NCI-H2171 (cell line): ENCODE data around the gene COL9A2.

Experiments used
- DNase-seq: peaks from one replicate; lab custom pipeline; 2025; lab: John Stamatoyannopoulos, UW

Gene COL9A2

DNA sequence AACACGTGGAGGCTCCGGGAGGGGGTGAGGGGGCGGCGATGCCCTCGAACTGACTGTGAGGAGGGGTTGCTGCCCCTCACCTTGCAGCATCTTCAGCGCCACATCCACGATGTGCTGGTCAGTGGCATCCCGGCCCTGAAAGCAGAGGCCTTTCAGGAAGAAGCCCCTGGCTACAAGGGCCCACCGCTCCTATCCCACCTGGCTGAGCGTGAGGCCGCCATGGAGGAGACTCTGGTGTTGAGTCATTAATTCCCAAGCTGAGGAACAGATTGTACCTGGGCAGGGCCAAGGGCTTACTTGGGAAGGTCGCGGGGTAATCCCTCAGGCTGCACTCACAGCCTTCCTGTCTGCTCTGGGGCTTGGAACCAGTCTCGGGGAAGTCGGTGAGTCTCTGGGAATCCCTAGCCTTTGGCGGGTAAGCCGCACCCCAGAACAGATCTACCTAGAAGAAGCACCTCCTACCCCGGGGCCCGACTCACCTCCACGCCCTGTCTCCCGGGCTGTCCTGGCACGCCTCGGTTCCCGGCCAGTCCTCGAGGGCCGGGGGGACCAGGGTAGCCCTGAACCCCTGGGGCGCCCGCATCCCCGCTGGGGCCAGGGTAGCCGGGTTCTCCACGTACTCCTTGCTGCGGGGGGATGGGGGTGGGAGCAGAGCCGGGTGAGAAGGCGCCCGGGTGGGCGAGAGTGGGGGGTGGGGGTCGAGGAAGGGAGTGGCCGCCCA is 13.9 kb downstream of the COL9A2 start:
- no peak for DNase-seq

DNA sequence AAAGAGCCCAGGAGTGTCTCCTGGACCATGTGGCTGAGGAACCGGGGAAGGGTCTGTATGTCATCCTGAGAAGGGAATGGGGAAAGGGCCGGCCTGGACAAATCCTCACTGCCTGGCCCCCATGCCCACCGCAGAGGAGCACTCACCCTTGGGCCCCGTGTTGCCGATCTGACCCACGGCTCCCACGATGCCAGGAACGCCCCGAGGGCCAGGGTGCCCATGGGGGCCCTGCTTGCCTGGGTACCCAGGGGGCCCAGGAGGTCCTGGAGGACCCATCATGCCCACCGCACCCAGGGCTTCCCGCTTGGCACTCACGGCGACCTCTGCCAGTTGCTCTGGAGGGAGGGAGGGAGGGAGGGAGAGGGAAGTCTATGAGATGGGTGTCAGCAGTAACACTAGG is 14.6 kb downstream of the COL9A2 start:
- no peak for DNase-seq

DNA sequence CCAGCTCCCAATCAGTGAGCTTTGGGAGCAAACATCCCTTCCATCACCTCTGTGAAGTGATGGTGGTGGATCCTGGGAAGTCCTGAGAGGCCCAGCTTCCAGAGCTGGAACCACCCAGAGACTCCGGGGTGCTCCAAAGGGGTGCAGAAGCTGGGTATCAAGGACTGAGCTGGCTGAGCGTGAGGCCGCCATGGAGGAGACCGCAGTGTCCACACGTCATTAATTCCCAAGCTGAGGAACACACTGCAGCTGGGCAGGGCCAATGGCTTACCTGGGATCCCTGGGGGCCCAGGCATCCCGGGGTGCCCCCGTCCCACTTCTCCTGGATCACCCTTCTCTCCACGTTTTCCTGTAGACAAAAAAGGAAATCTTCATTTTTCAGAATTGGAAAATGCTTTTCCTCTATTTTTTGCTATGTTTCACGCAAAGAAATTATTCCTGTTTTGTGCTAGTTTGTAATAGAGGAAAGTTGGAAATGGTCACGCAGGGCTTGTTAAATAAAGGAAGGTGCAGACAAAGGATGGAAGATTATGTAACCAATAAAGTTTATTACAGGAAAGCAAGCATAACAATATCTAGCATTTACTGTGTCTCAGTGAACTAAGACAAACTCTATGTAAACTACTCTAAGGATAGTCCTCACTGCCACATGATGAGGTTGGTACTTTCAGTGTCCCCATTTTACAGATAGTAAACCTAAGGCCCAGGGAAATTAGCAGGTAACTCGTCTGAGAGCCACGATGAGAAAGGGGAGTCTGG is 15.4 kb downstream of the COL9A2 start:
- no peak for DNase-seq

DNA sequence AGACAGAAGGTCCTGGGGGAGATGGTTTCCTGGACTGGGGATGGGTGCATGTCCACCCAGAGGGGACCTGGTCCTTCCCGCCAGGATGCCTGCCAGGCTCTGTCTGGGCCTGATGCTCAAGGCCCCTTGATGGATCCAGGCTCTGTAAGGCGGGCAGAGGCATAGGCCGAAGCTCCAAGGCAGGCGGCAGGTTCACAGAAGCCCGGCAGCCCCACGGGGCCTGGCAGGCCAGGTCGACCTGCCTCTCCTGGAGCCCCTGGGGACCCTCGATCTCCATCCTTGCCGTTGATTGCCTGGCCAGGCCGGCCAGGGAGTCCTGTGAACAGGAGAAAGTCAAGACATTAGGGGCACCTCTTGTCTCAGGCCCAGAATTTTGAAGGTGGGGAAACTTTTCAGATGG is 16.0 kb downstream of the COL9A2 start:
- no peak for DNase-seq

DNA sequence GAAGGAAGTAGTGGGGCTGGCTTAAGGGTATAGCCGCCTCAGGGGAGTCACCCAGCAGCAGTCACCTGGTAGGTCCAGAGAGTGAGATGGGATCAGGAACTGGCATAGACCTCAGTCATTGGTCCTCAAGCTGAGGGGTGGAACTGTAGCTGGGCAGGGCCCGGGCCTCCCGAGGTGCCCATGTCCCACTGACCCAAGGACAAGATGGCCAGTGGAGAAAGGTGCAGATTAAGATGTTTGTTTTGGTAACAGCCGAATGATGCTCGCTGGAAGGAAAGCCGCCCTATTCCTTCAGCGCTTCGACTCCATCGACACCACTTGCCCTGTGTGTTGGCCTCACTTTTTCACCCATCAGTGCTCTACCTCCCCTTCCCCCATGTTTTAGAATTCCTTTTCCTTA is 16.4 kb downstream of the COL9A2 start:
- no peak for DNase-seq

DNA sequence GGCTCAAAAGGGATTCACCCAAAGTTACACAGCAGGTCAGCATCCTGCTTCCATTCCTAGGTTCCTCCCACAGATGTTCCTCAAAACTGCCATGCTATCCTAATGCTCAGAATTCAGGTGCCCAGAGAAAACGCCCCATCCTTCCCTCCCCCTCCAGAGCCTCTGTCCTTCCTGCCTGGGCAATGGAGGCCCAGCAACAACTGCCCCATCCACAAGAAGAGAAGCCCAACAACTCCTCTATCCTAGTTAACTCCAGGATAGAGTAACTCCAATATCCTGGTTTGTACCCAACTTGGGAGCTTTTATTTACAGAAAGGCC is 16.9 kb downstream of the COL9A2 start:
- no peak for DNase-seq

DNA sequence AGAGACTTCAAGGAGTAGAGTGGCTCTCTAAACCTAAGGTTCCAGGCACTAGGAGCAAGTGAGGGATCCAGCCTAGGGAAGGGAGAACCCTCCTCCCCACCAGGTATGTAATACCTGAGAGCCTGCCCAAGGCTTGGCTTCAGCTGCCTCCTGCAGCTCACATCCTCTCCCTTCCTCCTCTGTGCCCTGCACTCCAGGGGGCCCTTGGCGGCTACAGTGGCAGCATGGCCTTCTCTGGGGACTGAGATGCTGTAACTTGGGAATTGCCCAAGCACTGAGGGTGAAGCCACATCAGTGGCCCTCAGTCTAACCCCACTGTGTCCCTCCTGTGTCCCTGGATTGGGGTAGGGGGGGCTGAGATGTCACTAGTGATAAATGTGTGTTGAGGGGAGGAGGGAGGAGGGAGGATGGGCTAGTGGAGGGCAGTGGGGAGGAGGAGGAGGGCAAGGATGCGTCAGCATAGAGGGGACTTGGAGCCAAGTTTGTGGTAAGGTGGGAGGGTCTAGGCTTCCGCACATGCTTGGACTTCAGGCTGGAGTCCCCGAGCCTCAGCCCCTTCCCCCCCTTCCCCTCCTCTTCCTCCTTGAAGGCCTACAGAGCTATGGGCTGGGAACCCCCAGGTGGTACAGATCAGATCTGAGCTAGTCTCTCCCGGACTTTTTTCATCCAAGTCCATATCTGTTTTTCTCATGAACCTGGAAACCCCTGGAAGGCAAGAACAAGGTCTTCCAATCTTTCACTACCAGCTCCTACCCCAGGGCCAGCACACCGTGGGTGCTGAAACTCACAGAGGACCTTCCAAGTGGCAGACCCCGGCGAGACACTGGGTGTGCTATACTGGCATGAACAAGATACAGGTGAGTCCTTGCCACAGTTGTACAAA is 17.5 kb downstream of the COL9A2 start:
- DNase-seq, result no peak

DNA sequence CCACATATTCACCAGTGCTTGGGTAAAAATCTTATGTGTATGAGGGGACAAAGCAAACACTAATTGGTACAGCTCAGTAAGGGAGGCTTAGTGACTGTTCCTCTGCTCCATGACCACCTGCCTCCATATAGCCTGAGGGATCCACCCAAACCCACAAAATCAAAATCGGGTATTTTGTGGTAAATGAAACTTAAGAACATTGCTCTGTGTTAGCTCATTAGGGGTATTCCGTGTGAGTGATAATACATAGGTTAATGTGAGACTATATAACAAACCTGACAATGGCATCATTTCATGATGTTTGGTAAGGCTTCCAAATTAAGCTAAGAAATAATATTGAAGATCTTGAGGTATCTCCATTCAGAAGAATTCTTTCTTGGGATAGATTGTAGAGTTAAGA is 25.8 kb downstream of the COL9A2 start:
- no peak for DNase-seq

DNA sequence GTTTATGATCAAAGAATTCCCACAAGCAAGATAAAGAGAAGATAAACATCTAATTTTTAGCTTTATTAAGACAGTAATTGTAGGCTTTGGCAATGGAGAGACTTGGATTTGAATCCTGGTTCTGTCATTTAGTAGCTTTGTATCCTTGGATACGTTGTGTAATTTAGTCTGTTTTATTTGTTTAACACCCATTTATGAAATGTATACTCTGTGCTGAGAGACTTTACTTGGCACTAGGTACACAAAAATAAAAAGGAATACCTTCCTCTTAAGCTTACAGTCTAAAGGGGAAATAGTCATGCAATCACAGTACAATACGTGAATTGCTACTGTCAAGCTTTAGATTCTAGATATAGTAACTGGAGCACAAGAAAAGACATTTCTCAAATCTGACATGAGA is 35.2 kb downstream of the COL9A2 start:
- no peak for DNase-seq

DNA sequence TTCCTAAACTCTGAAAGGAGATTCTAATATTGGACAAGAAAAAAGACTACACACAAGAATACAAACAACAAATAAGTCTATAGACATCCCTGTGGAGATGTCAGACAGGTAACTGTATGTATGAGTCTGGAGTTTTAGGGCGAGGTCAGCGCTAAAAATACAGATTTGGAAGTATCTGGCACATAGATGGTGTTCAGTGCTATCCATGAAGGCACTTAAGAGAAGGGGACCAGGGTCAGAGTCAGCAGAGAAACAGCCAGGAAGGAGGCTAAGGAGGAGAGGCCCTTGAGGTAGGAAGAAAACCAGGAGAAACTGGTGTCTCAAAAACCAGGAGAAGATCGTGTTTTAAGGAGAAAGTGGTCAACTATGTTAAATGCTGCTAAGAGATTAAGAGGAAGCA is 41.0 kb downstream of the COL9A2 start:
- DNase-seq, result no peak

DNA sequence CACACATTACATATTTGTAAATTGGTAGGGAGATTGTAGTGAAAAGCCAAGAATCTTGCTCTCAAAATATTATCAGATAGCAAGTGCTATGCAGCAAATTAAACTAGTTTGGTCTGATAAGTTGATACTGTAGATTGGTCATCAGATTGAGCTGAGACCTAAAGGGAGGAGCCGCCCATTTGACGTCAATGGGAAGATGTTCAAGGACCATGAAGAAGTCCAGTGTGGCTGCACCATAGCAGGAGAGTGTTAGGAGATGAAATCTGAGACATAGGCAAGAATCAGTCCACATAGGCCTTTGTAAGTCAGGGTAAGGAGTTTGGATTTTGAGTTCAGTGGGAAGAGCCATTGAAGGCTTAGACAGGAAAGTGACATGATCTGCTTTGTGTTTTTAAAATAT is 42.8 kb downstream of the COL9A2 start:
- DNase-seq, result no peak

DNA sequence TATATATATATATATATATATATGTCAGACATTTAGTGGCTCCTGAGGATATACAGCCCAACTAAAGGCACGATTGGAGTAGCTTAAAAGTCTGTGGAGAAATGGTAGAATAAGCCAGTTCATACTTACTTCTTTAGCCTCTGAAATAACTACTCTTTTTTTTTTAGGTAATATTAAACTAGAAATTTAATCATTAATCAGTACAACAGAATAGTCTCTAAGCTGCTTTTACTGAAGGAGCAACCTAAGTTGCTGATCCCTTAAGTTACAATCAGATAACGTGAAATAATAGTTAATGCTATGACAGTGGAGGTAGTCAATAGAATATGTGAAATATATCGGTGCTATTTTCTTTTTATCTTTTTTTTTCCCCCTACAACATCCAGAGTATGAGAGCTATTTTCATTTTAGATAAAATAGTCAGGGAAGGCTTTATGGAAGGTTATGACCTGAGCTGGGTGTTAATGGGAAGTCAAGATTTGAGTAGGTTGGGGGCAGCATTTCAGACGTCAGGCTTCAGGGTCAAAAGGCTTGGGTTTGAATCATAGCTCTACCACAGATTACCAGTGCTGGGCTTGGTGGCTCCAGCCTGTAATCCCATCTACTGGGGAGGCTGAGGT is 43.4 kb downstream of the COL9A2 start:
- DNase-seq, result no peak

DNA sequence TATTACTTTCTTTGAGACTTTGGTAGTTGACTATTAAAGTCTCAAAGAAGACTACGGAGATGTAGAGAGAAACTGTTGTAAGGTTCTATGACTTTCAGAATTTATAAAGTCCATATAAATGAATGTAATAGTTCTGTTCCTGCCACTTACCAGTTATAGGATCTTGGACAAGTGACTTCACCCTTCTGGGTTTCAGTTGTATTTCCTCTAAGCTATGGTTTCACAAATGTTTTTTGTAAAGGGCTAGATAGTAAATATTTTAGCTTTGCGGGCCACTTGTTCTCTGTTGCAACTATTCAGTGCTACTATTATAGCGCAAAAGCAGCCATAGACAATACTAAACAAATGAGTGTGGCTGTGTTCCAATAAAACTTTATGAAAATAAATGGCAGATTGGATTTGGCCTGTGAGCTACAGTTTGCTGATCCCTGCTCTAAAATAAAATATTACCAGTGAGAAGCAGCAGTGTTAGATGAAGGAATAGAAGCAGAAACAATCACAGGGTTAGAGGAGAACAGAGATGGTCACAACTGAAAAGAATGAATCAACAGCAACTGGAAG is 44.4 kb downstream of the COL9A2 start:
- DNase-seq, result no peak

DNA sequence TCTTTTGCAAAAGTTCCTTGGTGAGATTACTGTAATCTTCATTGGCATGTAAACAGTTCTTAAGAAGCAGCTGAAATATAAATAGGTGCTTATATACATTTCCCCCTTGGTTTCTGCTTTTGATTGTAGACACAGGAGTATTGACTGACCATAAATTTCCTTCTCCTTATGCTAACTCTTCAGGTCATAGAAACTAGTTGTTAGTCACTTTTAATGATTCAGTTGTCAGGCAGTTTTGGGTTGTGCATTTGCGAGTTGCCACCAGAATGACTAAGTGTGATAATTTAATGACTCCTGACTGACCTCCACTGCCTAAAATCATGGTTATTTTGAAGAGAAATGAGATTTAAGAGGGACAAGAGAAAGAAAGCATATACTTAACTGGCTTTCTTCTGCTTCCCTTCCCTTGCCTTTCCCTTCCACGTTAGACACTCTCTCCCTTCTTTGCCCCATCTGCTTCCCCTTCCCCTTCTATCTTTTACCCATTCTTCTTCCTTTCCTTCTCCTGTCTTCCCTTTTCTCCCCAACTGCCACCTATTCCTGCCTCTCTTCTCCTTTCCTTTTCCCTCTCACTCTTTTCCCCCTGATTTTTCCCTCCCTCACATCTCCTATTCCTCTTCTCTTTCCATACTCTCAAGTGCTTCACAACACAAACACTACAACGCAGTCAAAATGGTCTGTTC is 46.8 kb downstream of the COL9A2 start:
- DNase-seq, result no peak

DNA sequence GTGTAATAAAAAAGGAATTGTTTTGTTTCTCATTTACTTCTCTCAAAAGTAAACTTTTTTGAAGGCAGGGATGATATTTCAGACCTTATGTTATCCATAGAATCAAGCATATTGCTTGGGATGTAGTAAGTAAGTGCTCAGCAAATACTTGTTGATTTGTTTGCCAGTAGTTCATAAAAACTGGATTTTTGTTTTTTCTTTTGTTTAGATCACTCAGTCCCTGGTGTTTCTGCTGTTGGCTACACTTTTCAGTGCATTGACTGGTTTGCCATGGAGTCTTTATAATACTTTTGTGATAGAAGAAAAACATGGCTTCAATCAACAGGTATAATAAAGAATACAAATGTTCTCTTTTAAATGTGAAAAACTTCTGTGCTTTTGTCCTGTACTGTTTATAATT is 48.9 kb downstream of the COL9A2 start:
- DNase-seq, result no peak

DNA sequence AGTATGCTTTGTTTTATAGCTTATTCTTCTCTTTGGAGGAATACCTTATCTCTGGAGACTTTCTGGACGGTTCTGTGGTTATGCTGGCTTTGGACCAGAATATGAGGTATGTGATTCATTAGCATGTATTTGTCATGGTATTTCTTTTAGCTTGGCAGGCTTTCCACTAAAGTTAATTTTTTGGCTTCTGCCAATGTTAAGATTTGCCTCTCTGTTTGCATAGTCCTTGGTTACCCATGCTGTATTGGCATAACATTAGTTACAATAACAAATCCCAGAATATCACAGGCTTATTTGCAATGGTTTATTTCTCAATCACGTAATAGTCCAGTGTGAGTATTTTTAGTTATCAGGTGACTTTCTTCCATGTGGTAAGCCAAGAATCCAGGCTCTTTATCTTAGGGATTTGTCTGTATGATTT is 49.3 kb downstream of the COL9A2 start:
- DNase-seq, result no peak

DNA sequence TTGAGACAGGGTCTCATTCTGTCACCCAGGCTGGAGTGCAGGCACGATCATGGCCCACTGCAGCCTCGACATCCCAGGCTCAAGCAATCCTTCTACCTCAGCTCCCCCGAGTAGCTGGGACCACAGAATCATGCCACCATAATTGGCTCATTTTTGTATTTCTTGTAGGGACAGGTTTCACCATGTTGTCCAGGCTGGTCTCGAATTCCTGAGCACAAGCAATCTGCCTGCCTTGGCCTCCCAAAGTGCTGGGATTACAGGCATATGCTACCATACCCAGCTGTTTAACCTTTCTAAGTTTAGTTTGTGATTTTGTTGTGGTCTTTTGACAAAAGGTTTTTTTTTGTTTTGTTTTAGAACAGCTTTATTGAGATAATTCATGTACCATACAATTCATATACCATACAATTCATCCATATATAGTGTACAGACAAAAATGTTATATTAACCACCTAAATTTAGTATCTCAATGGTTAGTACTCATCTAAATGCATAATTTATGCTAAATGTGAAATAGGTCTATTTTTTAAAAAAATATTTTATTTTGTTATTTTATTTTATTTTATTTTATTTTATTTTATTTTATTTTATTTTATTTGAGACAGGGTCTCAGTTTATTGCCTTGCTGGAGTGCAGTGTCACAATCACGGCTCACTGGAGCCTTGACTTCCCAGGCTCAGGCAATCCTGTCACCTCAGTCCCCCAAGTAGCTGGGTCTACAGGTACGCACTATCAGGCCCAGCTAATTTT is 50.1 kb downstream of the COL9A2 start:
- no peak for DNase-seq

DNA sequence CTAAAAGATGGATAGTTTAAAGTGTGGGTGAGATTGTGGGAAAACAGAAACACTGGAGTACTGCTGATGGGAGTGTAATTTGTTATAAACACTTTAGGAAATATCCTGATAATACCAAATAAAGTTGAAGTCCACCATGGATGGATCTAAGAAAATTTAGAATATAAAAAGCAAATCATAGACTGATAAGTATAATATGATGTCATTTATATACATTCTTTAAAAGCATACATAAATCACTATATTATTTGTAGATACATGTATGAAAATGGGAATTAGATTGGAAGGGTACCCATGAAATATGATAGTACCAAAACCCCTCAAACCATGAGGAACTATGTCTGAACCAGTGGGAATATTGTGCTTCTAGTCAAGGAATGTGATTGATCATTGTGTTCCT is 51.2 kb downstream of the COL9A2 start:
- DNase-seq, result no peak

DNA sequence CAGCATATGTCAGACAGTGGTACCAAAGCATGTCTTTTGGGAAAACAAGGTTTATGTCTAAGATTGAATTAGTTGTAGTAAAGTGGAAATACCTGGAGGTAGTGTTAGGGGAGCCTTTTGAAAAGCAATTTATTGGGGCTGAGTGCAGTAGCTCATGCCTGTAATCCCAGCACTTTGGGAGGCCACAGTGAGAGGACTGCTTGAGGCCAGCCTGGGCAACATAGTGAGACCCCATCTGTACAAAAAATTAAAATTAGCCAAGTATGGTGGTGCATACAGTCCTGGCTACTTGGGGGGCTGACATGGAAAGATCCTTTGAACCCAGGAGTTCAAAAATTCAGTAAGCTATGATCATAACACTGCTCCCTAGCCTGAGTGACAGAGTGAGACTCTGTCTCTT is 51.8 kb downstream of the COL9A2 start:
- DNase-seq, result no peak

DNA sequence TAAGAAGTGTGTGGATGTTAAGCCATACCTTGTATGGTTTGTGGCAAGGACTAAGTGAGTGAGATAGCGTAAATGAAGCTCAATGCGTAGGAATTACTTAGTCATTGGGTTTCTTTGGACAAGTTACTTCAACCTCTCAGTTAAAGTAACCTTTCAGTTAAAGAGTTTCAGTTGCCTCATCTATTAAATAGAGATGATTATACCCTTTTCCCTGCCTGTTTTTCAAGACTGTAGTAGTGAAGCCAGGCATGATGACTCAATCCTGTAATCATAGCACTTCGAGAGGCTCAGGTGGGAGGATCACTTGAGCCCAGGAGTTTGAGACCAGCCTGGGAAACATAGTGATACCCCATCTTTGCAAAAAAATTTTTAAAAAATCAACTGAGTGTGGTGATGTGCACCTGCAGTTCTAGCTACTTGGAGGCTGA is 52.7 kb downstream of the COL9A2 start:
- DNase-seq, result no peak

DNA sequence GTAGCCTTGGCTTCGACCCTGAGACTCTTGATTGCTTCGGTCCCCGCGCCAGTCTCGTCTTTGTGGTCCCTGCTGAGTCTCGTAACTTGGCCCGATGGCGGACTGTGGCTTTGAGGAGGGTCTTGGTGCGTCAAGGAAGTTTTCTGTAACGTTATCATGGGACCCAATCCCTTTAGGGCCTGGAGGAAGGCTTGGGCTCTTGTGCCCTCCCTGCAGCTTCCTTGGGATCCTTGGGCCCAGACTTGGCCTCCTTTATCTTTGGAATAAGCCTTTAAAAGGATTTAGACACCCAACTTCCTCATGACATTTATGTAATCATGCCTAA is 58.7 kb downstream of the COL9A2 start:
- no peak for DNase-seq
